T-helper 2 cell treated with Interferon-gamma antibody and Interleukin-4, amounts not matched to agents 5 μg/mL and 100 μg/mL, for 36 hours (primary cell): ENCODE results near the gene PBX1.

Source experiments
- DNase-seq: peaks from one replicate; pipeline ENCODE4 v3.0.0; 2021; ENCODE audit warnings: low spot score
- H3K27ac Mint-ChIP-seq: one replicate; pipeline ENCODE4 v1.8.0; 2021; ENCODE audit warnings: mild to moderate bottlenecking, mixed read lengths
- H3K27me3 Mint-ChIP-seq: one replicate; pipeline ENCODE4 v1.8.0; 2021; ENCODE audit warnings: low read depth, mixed read lengths
- H3K36me3 Mint-ChIP-seq: one replicate; pipeline ENCODE4 v1.8.0; 2021; ENCODE audit warnings: low read depth, mixed read lengths
- H3K4me1 Mint-ChIP-seq: one replicate; pipeline ENCODE4 v1.8.0; 2021; ENCODE audit warnings: low read depth, mixed read lengths
- H3K4me3 Mint-ChIP-seq: one replicate; pipeline ENCODE4 v1.8.0; 2022; ENCODE audit warnings: mild to moderate bottlenecking, moderate library complexity, mixed read lengths
- H3K9me3 Mint-ChIP-seq: one replicate; pipeline ENCODE4 v1.8.0; 2021; ENCODE audit warnings: mixed read lengths

PBX1 gene

DNA sequence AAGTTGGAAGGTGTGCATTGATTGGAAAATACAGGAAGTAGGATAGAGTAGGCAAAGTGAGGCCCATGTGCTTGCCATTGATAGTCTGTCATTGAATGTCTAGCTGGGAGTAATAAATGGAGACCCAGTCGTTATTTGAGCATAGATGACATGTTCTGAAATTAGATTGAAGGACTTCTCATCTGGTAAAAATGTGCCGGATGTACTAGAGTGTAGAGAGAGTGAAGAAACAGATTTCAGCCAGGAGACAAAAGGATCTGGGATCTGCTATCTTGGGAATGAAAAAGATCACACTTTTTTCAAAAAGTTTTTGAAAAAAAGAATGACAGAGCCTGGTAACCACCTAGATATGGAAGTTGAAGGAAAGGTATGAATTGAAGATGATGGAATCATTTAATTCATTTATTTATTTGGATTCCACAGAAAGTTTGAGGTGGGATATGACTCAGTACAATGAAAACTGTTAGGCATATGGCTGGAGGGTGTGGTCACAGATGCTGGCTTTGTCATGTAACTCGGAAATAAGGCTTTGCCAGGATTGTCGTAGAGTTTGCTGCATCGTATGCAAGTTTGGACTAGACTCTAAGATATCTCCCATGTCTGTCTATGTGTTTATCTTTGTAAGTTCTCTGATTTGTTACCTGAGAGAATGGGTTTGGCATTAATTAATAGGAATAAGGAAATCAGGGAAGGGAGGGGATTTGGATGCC, 137.1 kb downstream of the PBX1 start:
- Mint-ChIP-seq H3K27me3 (no peaks in the 10 kb centered on the region), H3K27ac (no peak overlapping the region), H3K9me3 (no peaks in the 10 kb centered on the region), H3K4me1 (no peaks in the 10 kb centered on the region), H3K4me3 (no peak overlapping the region), H3K36me3 (no peaks in the 10 kb centered on the region)
- no peak for DNase-seq

DNA sequence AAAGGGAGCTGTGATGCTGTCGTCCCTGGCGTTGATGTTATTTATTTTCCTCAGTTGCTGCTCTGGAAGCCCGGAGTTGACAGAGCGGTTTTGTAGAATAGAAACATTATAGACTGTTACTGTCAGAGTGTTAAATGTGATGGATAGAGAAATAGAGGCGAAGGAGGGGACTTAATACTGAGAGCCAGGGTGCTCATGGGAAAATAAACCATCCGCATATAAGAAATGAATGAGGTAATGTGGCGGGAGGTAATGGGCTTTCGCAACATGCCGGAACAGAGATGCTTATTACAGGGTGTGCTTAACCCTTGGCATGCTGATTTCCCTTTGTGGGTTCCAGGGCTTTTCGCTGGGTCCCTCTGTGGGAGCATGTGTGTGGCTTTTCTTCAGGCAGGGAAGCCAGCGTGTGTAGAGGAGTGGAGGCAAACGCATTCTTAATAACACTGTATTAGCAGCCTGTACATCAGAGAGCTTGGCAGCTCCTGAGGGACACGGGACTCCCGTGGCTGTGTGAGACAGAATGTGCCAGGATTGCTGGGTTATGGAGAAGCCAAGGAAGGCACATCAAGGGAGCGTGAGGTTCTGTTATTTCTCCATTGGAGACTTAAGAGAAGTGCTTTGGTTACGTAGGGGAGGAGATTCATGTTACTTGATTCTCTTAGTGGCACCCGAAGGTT, 141.0 kb downstream of the PBX1 start:
- Mint-ChIP-seq H3K36me3 (no peaks in the 10 kb centered on the region), H3K9me3 (no peaks in the 10 kb centered on the region), H3K4me3 (no peak overlapping the region), H3K4me1 (no peaks in the 10 kb centered on the region), H3K27ac (no peak overlapping the region), H3K27me3 (no peaks in the 10 kb centered on the region)
- DNase-seq: no peak

DNA sequence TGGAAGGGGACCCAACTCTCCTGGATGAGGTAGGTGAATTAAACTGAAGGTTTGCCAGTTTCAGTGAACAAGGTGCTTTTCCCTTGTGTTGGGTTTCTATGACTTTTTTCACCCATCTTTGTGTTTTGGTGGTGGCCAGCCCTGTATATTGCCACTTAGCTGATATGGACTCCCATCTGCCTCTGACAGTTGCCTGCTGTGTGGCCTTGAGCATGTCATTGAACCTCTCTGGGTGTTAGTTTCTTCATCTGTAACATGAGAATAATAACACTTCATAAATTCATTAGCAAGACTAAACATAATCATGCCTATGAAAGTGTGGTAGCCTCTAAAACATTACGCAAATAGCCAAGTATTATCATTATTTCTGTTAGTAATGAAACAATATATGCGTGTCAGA, 141.7 kb downstream of the PBX1 start:
- no peaks in the 10 kb centered on the region for H3K4me1 Mint-ChIP-seq
- DNase-seq: no peak
- H3K4me3 Mint-ChIP-seq: no peak overlapping the region
- no peak overlapping the region for H3K27ac Mint-ChIP-seq
- H3K27me3 Mint-ChIP-seq: no peaks in the 10 kb centered on the region
- H3K9me3 Mint-ChIP-seq: no peaks in the 10 kb centered on the region
- H3K36me3 Mint-ChIP-seq: no peaks in the 10 kb centered on the region

DNA sequence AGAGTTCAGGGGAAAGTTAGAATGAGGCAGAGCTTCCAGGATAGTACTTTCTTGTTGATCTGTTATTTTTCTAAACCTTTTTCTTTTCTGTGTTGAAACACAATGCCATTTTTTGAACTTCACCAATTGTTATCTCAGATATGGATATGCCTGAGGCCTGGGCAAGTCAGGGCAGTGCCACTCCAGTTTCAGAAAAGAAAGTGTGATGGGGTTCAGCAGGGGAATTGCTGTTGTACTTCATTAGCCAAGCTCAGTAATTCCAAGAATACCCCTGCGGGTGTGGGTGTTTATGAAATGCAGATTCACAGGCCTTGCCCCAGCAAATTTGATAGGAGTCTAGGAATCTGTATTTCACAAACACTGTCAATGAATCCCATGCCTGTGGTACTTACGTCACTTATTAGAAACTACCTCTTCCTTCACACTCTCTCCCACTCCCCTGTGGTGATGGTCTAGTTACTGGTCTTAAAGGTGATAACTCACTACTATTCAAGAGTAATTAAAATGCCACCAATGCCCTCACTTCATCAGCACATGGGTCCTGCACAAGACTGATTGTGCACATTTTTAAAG, 142.3 kb downstream of the PBX1 start:
- no peak for DNase-seq
- Mint-ChIP-seq H3K9me3 (no peaks in the 10 kb centered on the region), H3K36me3 (no peaks in the 10 kb centered on the region), H3K27me3 (no peaks in the 10 kb centered on the region), H3K27ac (no peak overlapping the region), H3K4me1 (no peaks in the 10 kb centered on the region), H3K4me3 (no peak overlapping the region)

DNA sequence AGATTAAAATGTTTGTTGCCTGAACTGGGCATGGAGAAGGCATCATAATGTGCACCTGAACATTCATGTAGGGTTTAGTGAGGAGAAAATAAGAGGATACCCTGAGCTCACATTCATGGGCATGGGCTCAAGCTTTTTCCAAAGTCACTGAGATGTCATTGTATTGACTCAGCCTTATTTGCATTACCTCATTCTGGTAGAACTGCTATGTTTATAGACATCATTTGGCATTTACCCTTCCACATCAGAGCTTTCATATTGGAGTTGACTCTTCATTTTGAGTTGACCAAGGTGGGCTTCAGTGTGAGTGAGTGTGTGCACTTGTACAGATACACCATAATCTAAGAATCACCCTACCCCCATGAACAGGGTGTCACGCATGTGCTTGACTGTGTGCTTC, 143.2 kb downstream of the PBX1 start:
- Mint-ChIP-seq H3K4me3 (no peak overlapping the region), H3K27ac (no peak overlapping the region), H3K36me3 (no peaks in the 10 kb centered on the region), H3K4me1 (no peaks in the 10 kb centered on the region), H3K9me3 (no peaks in the 10 kb centered on the region), H3K27me3 (no peaks in the 10 kb centered on the region)
- no peak for DNase-seq

DNA sequence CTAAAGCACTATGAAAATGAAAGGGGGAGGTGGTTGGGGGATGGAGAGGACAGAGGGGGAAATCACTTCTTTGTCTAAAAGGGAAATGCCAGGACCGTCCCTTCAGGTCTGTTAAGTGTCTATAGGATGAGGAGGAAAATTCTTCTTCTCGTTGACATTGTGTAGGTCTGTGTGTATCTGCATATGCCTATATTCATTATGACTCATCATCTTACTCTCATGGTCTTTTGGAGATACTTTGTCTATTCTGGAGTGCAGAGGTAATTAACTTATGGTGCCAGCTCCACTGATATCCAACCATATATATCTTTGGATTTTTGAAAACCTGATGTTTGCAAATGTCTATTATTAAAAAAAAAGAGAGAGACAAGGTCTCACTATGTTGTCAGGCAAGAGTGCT, 143.7 kb downstream of the PBX1 start:
- no peak for DNase-seq
- Mint-ChIP-seq H3K4me3 (no peak overlapping the region), H3K27me3 (no peaks in the 10 kb centered on the region), H3K27ac (no peak overlapping the region), H3K36me3 (no peaks in the 10 kb centered on the region), H3K9me3 (no peaks in the 10 kb centered on the region), H3K4me1 (no peaks in the 10 kb centered on the region)

DNA sequence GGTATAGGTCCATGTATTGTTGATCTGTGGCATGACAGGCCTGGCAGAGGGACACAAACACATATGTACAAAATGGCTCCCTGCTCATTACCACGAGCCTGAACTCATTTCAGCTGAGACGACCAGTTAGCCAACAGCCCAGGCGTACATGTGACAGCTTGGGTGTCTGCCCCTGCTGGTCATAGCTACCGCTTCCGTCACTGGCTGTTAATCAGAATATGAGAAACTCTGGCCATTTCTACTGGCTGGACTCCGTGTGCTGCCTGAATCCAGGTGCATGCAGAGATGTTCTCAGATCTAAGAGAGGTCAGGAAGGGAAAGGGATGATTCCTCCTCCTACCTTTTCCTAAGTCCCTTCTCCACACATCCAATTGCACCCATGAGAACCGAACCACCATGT, 144.5 kb downstream of the PBX1 start:
- Mint-ChIP-seq H3K36me3 (no peaks in the 10 kb centered on the region), H3K4me1 (no peaks in the 10 kb centered on the region), H3K9me3 (no peaks in the 10 kb centered on the region), H3K27ac (no peak overlapping the region), H3K4me3 (no peak overlapping the region), H3K27me3 (no peaks in the 10 kb centered on the region)
- no peak for DNase-seq

DNA sequence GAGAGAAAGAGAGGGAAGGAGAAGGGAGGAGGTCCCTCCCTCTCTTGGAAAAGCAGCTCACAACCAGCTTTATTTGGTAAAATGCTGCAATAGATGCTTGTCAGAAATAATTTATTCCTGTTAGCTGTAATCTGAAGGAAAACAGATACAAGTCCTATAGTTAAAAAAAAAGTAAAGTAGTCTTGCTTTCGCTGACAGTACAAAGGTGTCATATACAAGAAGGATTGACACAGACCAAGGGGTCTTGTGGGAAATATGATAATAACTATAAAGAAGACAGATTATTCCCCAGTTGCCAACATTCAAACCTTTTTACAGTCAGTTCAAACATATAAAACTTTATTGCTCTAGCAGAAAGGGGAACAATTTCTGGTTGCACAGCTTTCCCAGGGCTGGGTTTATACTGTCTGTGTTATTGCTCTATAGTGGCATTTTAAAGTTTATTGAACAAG, 145.0 kb downstream of the PBX1 start:
- Mint-ChIP-seq H3K9me3 (no peaks in the 10 kb centered on the region), H3K4me3 (no peak overlapping the region), H3K4me1 (no peaks in the 10 kb centered on the region), H3K27ac (no peak overlapping the region), H3K36me3 (no peaks in the 10 kb centered on the region), H3K27me3 (no peaks in the 10 kb centered on the region)
- no peak for DNase-seq

DNA sequence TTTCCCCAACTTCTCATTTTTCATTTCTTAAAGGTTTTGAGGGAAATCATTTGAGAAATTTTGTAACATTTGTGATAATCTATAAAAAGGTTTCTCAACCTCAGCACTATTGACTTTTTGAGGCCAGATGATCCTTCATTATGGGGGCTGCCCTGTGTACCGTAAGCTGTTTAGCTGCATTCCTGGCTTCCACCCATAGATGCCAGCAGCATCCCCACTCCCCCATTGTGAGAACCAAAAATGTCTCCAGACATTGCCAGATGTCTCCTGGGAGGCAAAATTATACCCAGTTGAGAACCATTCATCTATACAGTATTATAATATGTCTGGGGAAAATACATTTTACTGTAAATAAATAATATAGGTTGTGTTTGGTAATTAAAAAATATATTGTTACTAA, 146.0 kb downstream of the PBX1 start:
- H3K4me3 Mint-ChIP-seq: no peak overlapping the region
- H3K27me3 Mint-ChIP-seq: no peaks in the 10 kb centered on the region
- no peaks in the 10 kb centered on the region for H3K9me3 Mint-ChIP-seq
- no peaks in the 10 kb centered on the region for H3K36me3 Mint-ChIP-seq
- no peaks in the 10 kb centered on the region for H3K4me1 Mint-ChIP-seq
- H3K27ac Mint-ChIP-seq: no peak overlapping the region
- DNase-seq: no peak

DNA sequence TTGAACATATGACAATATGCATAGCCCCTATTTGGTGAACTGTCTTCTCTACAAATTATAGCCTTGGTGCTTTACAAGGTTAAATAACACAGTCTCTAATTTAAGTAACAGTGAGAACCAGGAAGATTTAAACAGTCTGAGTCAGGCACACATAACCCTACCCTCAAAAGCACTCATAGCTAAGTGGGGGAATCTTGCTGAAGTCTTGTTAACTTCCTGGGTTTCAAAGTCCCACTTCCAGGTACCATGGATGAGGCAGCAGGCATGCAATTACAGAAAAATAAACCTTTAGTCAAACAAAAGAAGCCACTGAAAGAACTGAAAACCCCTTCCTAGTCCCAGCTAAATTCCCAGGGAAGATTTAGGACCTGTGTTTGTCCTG, 147.6 kb downstream of the PBX1 start:
- Mint-ChIP-seq H3K27me3 (no peaks in the 10 kb centered on the region), H3K27ac (no peak overlapping the region), H3K4me3 (no peak overlapping the region), H3K36me3 (no peaks in the 10 kb centered on the region), H3K4me1 (no peaks in the 10 kb centered on the region), H3K9me3 (no peaks in the 10 kb centered on the region)
- DNase-seq: no peak

DNA sequence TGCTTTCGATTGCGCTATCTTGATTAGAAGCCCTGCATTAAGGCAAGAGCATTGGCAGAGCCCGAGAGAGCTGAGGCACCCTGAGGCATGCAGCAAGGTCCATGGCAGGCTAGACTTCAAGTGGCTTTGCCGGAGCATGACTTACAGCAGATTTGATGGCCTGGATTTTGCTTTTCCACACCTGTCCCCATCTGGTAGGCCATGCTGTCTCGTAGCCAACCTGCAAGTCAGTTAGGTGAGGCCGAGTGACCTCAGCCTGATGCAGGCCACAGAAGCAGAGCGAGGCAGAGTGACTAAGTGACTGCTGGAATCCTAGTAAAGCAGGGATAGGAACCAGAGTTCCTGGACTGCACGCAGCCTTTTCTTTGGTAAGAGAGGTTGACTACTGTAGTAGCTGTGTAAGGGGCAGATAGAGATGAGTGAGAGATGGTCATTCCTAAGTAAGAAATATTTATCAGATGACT, 148.9 kb downstream of the PBX1 start:
- no peak for DNase-seq
- H3K4me3 Mint-ChIP-seq: no peak overlapping the region
- H3K9me3 Mint-ChIP-seq: no peaks in the 10 kb centered on the region
- H3K4me1 Mint-ChIP-seq: no peaks in the 10 kb centered on the region
- no peaks in the 10 kb centered on the region for H3K36me3 Mint-ChIP-seq
- H3K27ac Mint-ChIP-seq: no peak overlapping the region
- H3K27me3 Mint-ChIP-seq: no peaks in the 10 kb centered on the region

DNA sequence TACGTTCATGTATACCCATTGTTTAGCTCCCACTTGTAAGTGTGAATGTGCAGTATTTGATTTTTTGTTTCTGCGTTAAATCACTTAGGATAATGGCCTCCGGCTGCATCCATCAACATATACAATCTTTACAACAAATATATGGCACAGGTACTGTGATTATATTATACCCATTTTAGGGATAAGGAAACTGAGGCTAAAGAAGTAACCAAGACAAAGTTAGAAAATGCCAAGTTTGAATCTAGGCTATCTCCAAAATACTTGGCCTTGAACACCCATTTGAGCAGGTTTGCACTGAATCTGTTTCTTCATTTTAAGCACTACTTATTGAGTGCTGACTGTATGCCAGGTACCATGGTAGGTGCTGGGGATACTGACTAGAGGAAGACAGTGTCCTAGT, 149.6 kb downstream of the PBX1 start:
- Mint-ChIP-seq H3K4me3 (no peak overlapping the region), H3K27ac (no peak overlapping the region), H3K27me3 (no peaks in the 10 kb centered on the region), H3K9me3 (no peaks in the 10 kb centered on the region), H3K4me1 (no peaks in the 10 kb centered on the region), H3K36me3 (no peaks in the 10 kb centered on the region)
- no peak for DNase-seq

DNA sequence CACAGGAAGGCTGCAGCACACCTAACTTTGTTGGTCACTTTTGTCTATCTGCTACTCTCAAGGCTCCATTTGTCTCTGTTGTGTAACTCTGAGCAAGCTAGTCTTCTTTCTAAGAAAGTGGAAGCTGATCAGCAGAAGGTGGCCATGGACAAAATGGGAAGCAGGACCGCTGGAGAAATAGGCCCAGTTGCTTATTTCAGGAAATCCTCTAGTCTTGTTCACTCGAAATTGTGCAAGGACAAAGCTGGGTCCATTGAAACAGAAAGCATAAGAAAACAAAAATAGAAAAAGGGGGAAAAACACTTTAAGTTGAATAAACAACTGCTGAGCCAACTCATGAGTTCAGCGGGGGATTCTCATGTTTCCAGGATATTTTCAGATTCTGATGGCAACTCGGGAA, 150.1 kb downstream of the PBX1 start:
- H3K27ac Mint-ChIP-seq: no peak overlapping the region
- no peaks in the 10 kb centered on the region for H3K9me3 Mint-ChIP-seq
- DNase-seq: no peak
- no peaks in the 10 kb centered on the region for H3K4me1 Mint-ChIP-seq
- no peaks in the 10 kb centered on the region for H3K27me3 Mint-ChIP-seq
- H3K4me3 Mint-ChIP-seq: no peak overlapping the region
- H3K36me3 Mint-ChIP-seq: no peaks in the 10 kb centered on the region

DNA sequence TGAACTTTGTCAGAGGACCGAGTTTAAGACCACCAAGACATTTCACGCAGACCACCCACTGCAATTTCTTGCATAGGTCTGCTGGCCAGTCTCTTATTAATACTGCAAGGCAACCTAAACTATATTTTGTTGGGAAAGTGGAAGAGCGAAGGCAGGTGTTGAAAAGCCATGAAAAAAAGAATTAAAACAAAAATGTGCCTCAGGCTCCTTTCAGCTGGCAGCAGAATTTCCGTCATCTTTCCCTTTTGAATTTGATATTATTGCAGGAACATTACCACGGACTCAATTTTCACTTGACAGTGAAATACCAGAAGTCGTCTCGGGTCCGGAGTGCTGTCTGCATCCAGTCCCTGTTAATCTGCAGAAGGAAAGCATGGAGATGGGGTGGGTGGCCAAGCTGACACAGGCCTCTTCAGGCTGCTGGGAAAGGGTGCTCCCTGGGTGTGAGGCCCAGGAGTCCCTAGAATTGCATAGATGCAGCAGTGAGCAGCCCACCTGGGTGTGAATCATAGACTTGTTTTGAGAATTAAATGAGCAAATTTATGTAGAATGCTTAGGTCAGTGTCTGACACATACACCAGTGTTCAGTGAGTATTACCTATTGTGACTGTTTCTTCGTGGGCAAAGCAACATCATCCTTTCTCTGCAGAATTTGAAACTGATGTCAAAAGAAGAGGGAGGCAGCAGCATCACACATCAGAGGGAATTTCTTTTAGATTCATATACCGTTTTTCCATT, 150.7 kb downstream of the PBX1 start:
- H3K4me3 Mint-ChIP-seq: no peak overlapping the region
- DNase-seq: no peak
- no peaks in the 10 kb centered on the region for H3K4me1 Mint-ChIP-seq
- no peaks in the 10 kb centered on the region for H3K27me3 Mint-ChIP-seq
- H3K27ac Mint-ChIP-seq: no peak overlapping the region
- no peaks in the 10 kb centered on the region for H3K36me3 Mint-ChIP-seq
- H3K9me3 Mint-ChIP-seq: no peaks in the 10 kb centered on the region
